Parathyroid adenoma (tissue), 2 donors: ENCODE measurements around the gene SPNS2.

Source experiments
- H2AFZ ChIP-seq: fragments of 300-600 bp; sonication (generic); one replicate; pipeline ENCODE4 v1.7.0; 2017; ENCODE audit warnings: antibody characterized with exemption, mild to moderate bottlenecking
- H3K27ac ChIP-seq: fragments of 300-600 bp; sonication (generic); one replicate; pipeline ENCODE4 v1.7.0; 2017
- H3K27me3 ChIP-seq: fragments of 300-600 bp; sonication (generic); one replicate; pipeline ENCODE4 v1.7.0; 2017; ENCODE audit warnings: low read length; ENCODE audit not compliant: control insufficient read depth, insufficient read depth
- H3K36me3 ChIP-seq: fragments of 300-600 bp; sonication (generic); one replicate; pipeline ENCODE4 v1.7.0; 2017; ENCODE audit warnings: low read length; ENCODE audit not compliant: control insufficient read depth, insufficient read depth
- H3K4me1 ChIP-seq: fragments of 300-600 bp; sonication (generic); one replicate; pipeline ENCODE4 v1.7.0; 2017; ENCODE audit warnings: control low read depth
- H3K4me2 ChIP-seq: fragments of 300-600 bp; sonication (generic); one replicate; pipeline ENCODE4 v1.7.0; 2017; ENCODE audit warnings: low read length
- H3K4me3 ChIP-seq: fragments of 300-600 bp; sonication (generic); one replicate; pipeline ENCODE4 v1.7.0; 2017; ENCODE audit warnings: low read depth, low read length
- H3K79me2 ChIP-seq: fragments of 300-600 bp; sonication (generic); one replicate; pipeline ENCODE4 v1.7.0; 2017; ENCODE audit warnings: control low read depth
- H3K9ac ChIP-seq: fragments of 300-600 bp; sonication (generic); one replicate; pipeline ENCODE4 v1.7.0; 2017; ENCODE audit warnings: mild to moderate bottlenecking
- H3K9me3 ChIP-seq: fragments of 300-600 bp; sonication (generic); one replicate; pipeline ENCODE4 v1.7.0; 2017; ENCODE audit warnings: low read length; ENCODE audit not compliant: control insufficient read depth
- CTCF ChIP-seq: fragments of 300-600 bp; sonication (generic); IDR thresholded peaks from one replicate; pipeline ENCODE4 v1.7.0; 2017; ENCODE audit warnings: antibody characterized with exemption, mild to moderate bottlenecking
- donor health status: primary hyperparathyroidism.

The SPNS2 gene

GRCh38 chr17:4479982-4480751, 18.5 kb upstream of the SPNS2 start:
- no peak overlapping the region for H3K9ac ChIP-seq
- H3K4me1 ChIP-seq = no peaks in the 10 kb centered on the region
- H2AFZ ChIP-seq = no peak overlapping the region
- H3K27ac ChIP-seq = no peak overlapping the region
- TF ChIP-seq CTCF = no peak
- H3K27me3 ChIP-seq = no peaks in the 10 kb centered on the region
- H3K9me3 ChIP-seq = no peaks in the 10 kb centered on the region
- no peaks in the 10 kb centered on the region for H3K36me3 ChIP-seq
- no peak overlapping the region for H3K4me3 ChIP-seq
- H3K79me2 ChIP-seq = no peaks in the 10 kb centered on the region
- H3K4me2 ChIP-seq = no peak overlapping the region

GRCh38 chr17:4480929-4481898, 17.5 kb upstream of the SPNS2 start:
- Histone ChIP-seq H2AFZ (no peak overlapping the region), H3K4me2 (no peak overlapping the region), H3K9me3 (no peaks in the 10 kb centered on the region), H3K36me3 (no peaks in the 10 kb centered on the region), H3K4me1 (no peaks in the 10 kb centered on the region), H3K4me3 (no peak overlapping the region), H3K79me2 (no peaks in the 10 kb centered on the region), H3K27ac (no peak overlapping the region), H3K9ac (no peak overlapping the region), H3K27me3 (no peaks in the 10 kb centered on the region)
- no peak for TF ChIP-seq CTCF

- H3K9me3 ChIP-seq = no peaks in the 10 kb centered on the region
- no peak overlapping the region for H2AFZ ChIP-seq
- no peaks in the 10 kb centered on the region for H3K27me3 ChIP-seq
- no peak overlapping the region for H3K4me2 ChIP-seq
- H3K9ac ChIP-seq = no peak overlapping the region
- TF ChIP-seq CTCF = no peak
- no peaks in the 10 kb centered on the region for H3K79me2 ChIP-seq
- H3K4me1 ChIP-seq = no peaks in the 10 kb centered on the region
- H3K27ac ChIP-seq = no peak overlapping the region
- no peak overlapping the region for H3K4me3 ChIP-seq
- no peaks in the 10 kb centered on the region for H3K36me3 ChIP-seq
These were observed 16.2 kb upstream of the SPNS2 start for GRCh38 chr17:4482338-4483011.

- Histone ChIP-seq H3K27ac (no peak overlapping the region), H3K4me1 (no peaks in the 10 kb centered on the region)
These were observed 15.5 kb upstream of the SPNS2 start for GRCh38 chr17:4483012-4483840.

More at GRCh38 chr17:4483012-4483840, 15.5 kb upstream of the SPNS2 start:
- no peaks in the 10 kb centered on the region for H3K27me3 ChIP-seq
- H2AFZ ChIP-seq = no peak overlapping the region
- no peak overlapping the region for H3K9ac ChIP-seq
- no peaks in the 10 kb centered on the region for H3K9me3 ChIP-seq
- H3K4me3 ChIP-seq = no peak overlapping the region
- no peaks in the 10 kb centered on the region for H3K36me3 ChIP-seq
- no peak overlapping the region for H3K4me2 ChIP-seq
- H3K79me2 ChIP-seq = no peaks in the 10 kb centered on the region
- TF ChIP-seq CTCF = no peak
